MCF 10A (cell line): ENCODE results near the gene GRHPR. TPM values are rescaled to one million over a fixed set of nuclear protein-coding genes. Genes with fewer than 3 reads are reported as not detected.

Experiments used
- BruUV-seq: library from RNA; stranded (reverse); fragments of 400-500 nt; replicated peaks from 2 replicates; lab custom pipeline; 2021; lab: Mats Ljungman, UMichigan
- CTCF ChIA-PET: fragments of 300-600 bp; sonication (Branson Sonifier 250); formaldehyde crosslinking; extraction: SDS; loops from one replicate; lab custom pipeline; 2021; ENCODE audit warnings: antibody characterized with exemption, inconsistent platforms; lab: Yijun Ruan, JAX
- POLR2A ChIA-PET: fragments of 300-600, 350-650 bp; sonication (Branson Sonifier 250); formaldehyde crosslinking; extraction: SDS; loops from one replicate; lab custom pipeline; 2020; ENCODE audit warnings: antibody characterized with exemption, inconsistent platforms; lab: Yijun Ruan, JAX
- DNase-seq: peaks from one replicate; pipeline ENCODE4 v3.0.0-alpha.2; 2018; ENCODE audit not compliant: unreplicated experiment
- H3K27ac Mint-ChIP-seq: one replicate; pipeline ENCODE4 v1.8.0; 2022; ENCODE audit warnings: mild to moderate bottlenecking, low read depth, mixed read lengths; ENCODE audit not compliant: unreplicated experiment
- H3K27me3 Mint-ChIP-seq: one replicate; pipeline ENCODE4 v1.8.0; 2022; ENCODE audit warnings: mixed read lengths; ENCODE audit not compliant: insufficient read depth, unreplicated experiment
- H3K36me3 Mint-ChIP-seq: one replicate; pipeline ENCODE4 v1.8.0; 2022; ENCODE audit warnings: mild to moderate bottlenecking, moderate library complexity, mixed read lengths; ENCODE audit not compliant: insufficient read depth, unreplicated experiment
- H3K4me1 Mint-ChIP-seq: one replicate; pipeline ENCODE4 v1.8.0; 2022; ENCODE audit warnings: mixed read lengths; ENCODE audit not compliant: insufficient read depth, unreplicated experiment
- H3K4me3 Mint-ChIP-seq: one replicate; pipeline ENCODE4 v1.8.0; 2022; ENCODE audit warnings: mild to moderate bottlenecking, moderate library complexity, mixed read lengths; ENCODE audit not compliant: unreplicated experiment
- H3K9me3 Mint-ChIP-seq: one replicate; pipeline ENCODE4 v1.8.0; 2022; ENCODE audit warnings: mixed read lengths; ENCODE audit not compliant: unreplicated experiment
- intact Hi-C: fragments of 100-400 bp; cut with micrococcal nuclease; formaldehyde crosslinking; loops from 2 replicates; pipeline ENCODE4 v1.14.1; 2022
- total RNA-seq: library from RNA; stranded (reverse); gene quantifications from 2 replicates; pipeline ENCODE4 v1.2.3, GENCODE V29; 2022
- TF ChIP-seq, protein P1 (sequence below): fragments of 200-600 bp; IDR thresholded peaks from one replicate; pipeline ENCODE4 v1.8.0; 2022; ENCODE audit warnings: antibody characterized with exemption, mild to moderate bottlenecking; ENCODE audit not compliant: unreplicated experiment

Gene GRHPR
- total RNA-seq, 1 experiment from 2014 or later = 121 TPM

- no peak for DNase-seq
- POLR2A ChIA-PET = interaction anchor here (1.0 to 1.4 kb wide), 2 partner anchors 12 to 18 kb away, joined by 4 to 10 read pairs; partner anchors contain the start of gene ZBTB5
- peaks cover 56% of the 10 kb centered on the region for H3K36me3 Mint-ChIP-seq
- H3K27me3 Mint-ChIP-seq = no peaks in the 10 kb centered on the region
- no peaks in the 10 kb centered on the region for H3K4me1 Mint-ChIP-seq
- no peaks in the 10 kb centered on the region for H3K9me3 Mint-ChIP-seq
- TF ChIP-seq, protein P1, sequence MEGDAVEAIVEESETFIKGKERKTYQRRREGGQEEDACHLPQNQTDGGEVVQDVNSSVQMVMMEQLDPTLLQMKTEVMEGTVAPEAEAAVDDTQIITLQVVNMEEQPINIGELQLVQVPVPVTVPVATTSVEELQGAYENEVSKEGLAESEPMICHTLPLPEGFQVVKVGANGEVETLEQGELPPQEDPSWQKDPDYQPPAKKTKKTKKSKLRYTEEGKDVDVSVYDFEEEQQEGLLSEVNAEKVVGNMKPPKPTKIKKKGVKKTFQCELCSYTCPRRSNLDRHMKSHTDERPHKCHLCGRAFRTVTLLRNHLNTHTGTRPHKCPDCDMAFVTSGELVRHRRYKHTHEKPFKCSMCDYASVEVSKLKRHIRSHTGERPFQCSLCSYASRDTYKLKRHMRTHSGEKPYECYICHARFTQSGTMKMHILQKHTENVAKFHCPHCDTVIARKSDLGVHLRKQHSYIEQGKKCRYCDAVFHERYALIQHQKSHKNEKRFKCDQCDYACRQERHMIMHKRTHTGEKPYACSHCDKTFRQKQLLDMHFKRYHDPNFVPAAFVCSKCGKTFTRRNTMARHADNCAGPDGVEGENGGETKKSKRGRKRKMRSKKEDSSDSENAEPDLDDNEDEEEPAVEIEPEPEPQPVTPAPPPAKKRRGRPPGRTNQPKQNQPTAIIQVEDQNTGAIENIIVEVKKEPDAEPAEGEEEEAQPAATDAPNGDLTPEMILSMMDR = no peak
- intact Hi-C loops = no loop called here
- no peak overlapping the region for H3K27ac Mint-ChIP-seq
- no peak overlapping the region for H3K4me3 Mint-ChIP-seq
- no TSS peak for BruUV-seq
- CTCF ChIA-PET = no interaction called here
Observed at GRCh38 chr9:37447111-37447510, 24.6 kb downstream of the GRHPR start.

DNA sequence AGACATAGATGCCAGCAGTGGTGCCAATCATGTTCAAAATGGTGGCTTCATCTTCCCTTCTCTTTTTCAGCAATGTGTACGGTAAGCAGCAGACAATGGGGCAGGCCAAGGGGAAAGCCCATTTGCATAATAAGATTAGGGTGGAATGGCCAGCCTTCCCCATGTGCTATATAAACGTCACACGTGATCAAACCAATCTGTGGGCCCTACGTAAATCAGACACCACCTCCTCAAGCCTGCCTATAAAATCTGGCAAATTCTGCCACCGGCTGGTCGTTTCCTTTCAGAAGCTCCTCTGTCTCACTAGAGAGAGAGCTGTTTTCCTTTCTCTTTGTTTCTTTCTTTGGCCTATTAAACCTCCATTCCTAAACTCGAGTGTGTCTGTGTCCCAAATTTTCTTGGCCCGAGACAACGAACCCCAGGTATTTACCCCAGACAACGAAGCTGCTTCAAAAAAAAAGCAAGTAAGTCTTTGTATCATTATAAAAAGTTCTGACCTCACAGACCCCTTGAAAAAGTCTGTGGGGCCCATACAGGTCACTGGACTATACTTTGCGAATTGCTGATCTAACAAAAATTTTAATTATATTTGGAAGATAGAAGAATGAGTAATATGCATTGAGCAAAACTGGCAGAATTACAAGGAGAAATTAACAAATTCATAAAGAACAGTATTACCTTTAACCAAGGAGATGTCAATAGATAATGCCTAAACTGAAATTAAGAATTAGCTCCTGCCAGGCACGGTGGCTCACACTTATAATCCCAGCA lies 27.6 kb downstream of the GRHPR start:
- CTCF ChIA-PET = interaction anchor here (0.9 kb wide), 1 partner anchor 34 kb away, joined by 5 read pairs; no protein-coding TSS in a partner anchor
- intact Hi-C loops = no loop called here
- peaks cover 44% of the 10 kb centered on the region for H3K36me3 Mint-ChIP-seq

DNA sequence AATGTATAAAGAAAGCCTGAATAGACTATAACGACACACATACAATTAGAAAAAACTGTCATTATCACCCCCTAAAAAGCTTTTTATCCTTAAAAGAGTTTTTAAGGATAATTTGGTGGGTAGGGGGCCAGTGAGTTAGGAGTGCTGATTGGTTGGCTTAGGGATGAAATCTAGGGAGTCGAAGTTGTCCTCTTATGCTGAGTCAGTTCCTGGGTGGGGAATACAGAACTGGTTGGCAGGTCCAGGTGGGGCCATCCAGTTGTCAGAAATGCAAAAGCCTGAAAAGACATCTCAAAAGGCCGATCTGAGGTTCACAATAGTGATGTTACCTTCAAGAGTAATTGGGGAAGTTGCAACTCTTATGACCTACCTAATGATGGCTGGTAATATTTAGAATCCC lies 29.1 kb downstream of the GRHPR start:
- CTCF ChIA-PET = interaction anchor here (1.6 kb wide), 1 partner anchor 12 kb away, joined by 6 read pairs; no protein-coding TSS in a partner anchor
- BruUV-seq = no TSS peak
- no peaks in the 10 kb centered on the region for H3K9me3 Mint-ChIP-seq
- peaks cover 34% of the 10 kb centered on the region for H3K36me3 Mint-ChIP-seq
- H3K4me1 Mint-ChIP-seq = peaks cover 27% of the 10 kb centered on the region
- DNase-seq = no peak
- intact Hi-C loops = no loop called here
- H3K27ac Mint-ChIP-seq = no peak overlapping the region
- POLR2A ChIA-PET = interaction anchor here (0.9 to 5.8 kb wide), 3 partner anchors 10 to 22 kb away, joined by 3 to 55 read pairs (median 4); partner anchors contain the start of gene ZBTB5
- TF ChIP-seq, protein P1 = no peak
- no peaks in the 10 kb centered on the region for H3K27me3 Mint-ChIP-seq
- H3K4me3 Mint-ChIP-seq = no peak overlapping the region

More for the DNA sequence above, 27.6 kb downstream of the GRHPR start:
- no peak for DNase-seq
- BruUV-seq = no TSS peak
- Mint-ChIP-seq H3K4me1 (peaks cover 19% of the 10 kb centered on the region), H3K9me3 (no peaks in the 10 kb centered on the region), H3K4me3 (no peak overlapping the region), H3K27ac (no peak overlapping the region), H3K27me3 (no peaks in the 10 kb centered on the region)
- POLR2A ChIA-PET = interaction anchor here (1.4 to 5.8 kb wide), 2 partner anchors 14 to 16 kb away, joined by 4 to 55 read pairs; partner anchors contain the start of gene ZBTB5
- TF ChIP-seq, protein P1 = no peak

DNA sequence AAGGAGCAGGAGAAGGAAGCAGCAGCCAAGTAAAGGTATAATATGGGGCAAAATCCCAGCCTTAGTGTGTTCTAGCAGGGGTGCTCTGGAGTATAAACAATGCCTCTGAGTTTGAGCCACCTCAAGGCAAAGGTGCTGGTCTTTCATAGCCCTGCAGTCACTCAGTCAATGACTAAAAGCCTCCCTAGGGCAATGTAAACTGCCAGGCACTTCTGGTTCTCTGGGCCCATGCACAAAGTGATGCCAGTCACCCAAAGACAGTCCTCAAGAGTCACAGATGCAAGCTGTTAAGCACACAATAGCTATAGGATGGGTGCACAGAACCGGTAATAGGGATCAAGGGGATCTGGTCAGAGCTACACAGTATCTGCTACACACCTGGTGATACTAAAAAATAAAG lies 30.1 kb downstream of the GRHPR start:
- Mint-ChIP-seq H3K4me3 (no peak overlapping the region), H3K36me3 (peaks cover 31% of the 10 kb centered on the region), H3K27ac (no peak overlapping the region), H3K4me1 (peaks cover 32% of the 10 kb centered on the region), H3K9me3 (no peaks in the 10 kb centered on the region), H3K27me3 (no peaks in the 10 kb centered on the region)
- no peak for DNase-seq
- ChIA-PET POLR2A (interaction anchor here (0.8 to 5.8 kb wide), 2 partner anchors 12 to 28 kb away, joined by 4 to 55 read pairs; partner anchors contain the start of gene ZBTB5), CTCF (interaction anchor here (1.6 kb wide), 1 partner anchor 11 kb away, joined by 6 read pairs; no protein-coding TSS in a partner anchor)
- no TSS peak for BruUV-seq
- TF ChIP-seq, protein P1 = no peak
- intact Hi-C loops = no loop called here
